Heart right ventricle (tissue), 16 donors: ENCODE results near the gene CACNG4. TPM values are rescaled to one million over a fixed set of nuclear protein-coding genes. Genes with fewer than 3 reads are reported as not detected.

ENCODE experiments used
- ATAC-seq, 8 donors: fragments of 200-7000 bp; cut with Tn5 transposase; one replicate each; pipeline ENCODE4 v1.9.1; 2020; ENCODE audit warnings: mild to moderate bottlenecking in 8 of 8, moderate library complexity in 8 of 8, moderate number of reproducible peaks in 1 of 8
- DNase-seq, 2 donors: peaks; one replicate each; pipeline ENCODE4 v3.0.0-alpha.2; 2020
- H3K27ac ChIP-seq, 10 donors: fragments of 200-600 bp; sonication (generic) in 2 of 10; one replicate each; pipeline versions ENCODE4 v1.5.0 to v1.8.0; 2020 to 2022; ENCODE audit warnings: mild to moderate bottlenecking in 3 of 10
- H3K27me3 ChIP-seq, 7 donors: fragments of 200-600 bp; one replicate each; pipeline ENCODE4 v1.8.0; 2021 to 2022; ENCODE audit warnings: mild to moderate bottlenecking in 2 of 7
- H3K36me3 ChIP-seq, 9 donors: fragments of 200-600 bp; sonication (generic) in 1 of 9; one replicate each; pipeline versions ENCODE4 v1.5.0 to v1.8.0; 2020 to 2022; ENCODE audit warnings: mild to moderate bottlenecking in 2 of 9
- H3K4me1 ChIP-seq, 9 donors: fragments of 200-600 bp; sonication (generic) in 1 of 9; one replicate each; pipeline versions ENCODE4 v1.5.0 to v1.8.0; 2020 to 2022; ENCODE audit warnings: mild to moderate bottlenecking in 4 of 9
- H3K4me3 ChIP-seq, 10 donors: fragments of 200-600 bp; sonication (generic) in 2 of 10; one replicate each; pipeline versions ENCODE4 v1.5.0 to v1.8.0; 2020 to 2022; ENCODE audit warnings: mild to moderate bottlenecking in 7 of 10, moderate library complexity in 2 of 10
- H3K9me3 ChIP-seq, 11 donors: fragments of 200-600 bp in 10 of 11; sonication (generic) in 2 of 11; one replicate each; pipeline versions ENCODE4 v1.5.0 to v1.8.0; 2013 to 2022; ENCODE audit warnings: mild to moderate bottlenecking in 2 of 11, control low read depth in 1 of 11, moderate library complexity in 1 of 11
- CTCF ChIP-seq, 9 donors: fragments of 200-600 bp; sonication (generic) in 2 of 9; IDR thresholded peaks; one replicate each; pipeline versions ENCODE4 v1.5.0 to v1.8.0; 2021 to 2022; ENCODE audit warnings: antibody characterized with exemption in 9 of 9, mild to moderate bottlenecking in 5 of 9, moderate library complexity in 1 of 9
- WGBS, 2 donors: extraction: QIAGEN DNeasy Blood & Tissue Kit; methylation state at CpG; one replicate each; pipeline ENCODE4 v1.1.7; 2013; ENCODE audit warnings: inconsistent platforms in 1 of 2; 5-methylcytosine and 5-hydroxymethylcytosine counted together
- intact Hi-C, 10 donors: fragments of 100-400 bp; cut with DNase I; formaldehyde crosslinking; loops; one replicate each; pipeline versions ENCODE4 v1.11.1 to v1.14.2; 2022
- polyA plus RNA-seq, 2 donors: library from polyadenylated mRNA; stranded (reverse); fragments of 200-250 nt; gene quantifications; one replicate each; pipeline ENCODE4 v1.2.3, GENCODE V29; 2013
- total RNA-seq, 10 donors: library from RNA; stranded (reverse); fragmentation: NEBNext Ultra II Directional in 3 of 10; extraction: Animal tissue kit (Norgen Biotek cat#: 25700) in 3 of 10; gene quantifications; one replicate each; pipeline versions ENCODE4 v1.2.1 to v1.2.4, GENCODE V29; 2021 to 2023
- donor health status: Arrhythmogenic right ventricular cardiomyopathy.
- donor health status: ischemic (EF 13 %, LVEDD 7.1; RV severe dilation, severe dysfunction).
- donor health status: healthy with polysubstance abuse.
- donor health status: DM: no; HTN: yes; CAD: no.
- donor health status: DM: no; HTN: no; CAD: no.
- donor health status: ischemic (EF 25% LVEDD 6.9; RV normal size, moderate dysfunction).
- donor health status: ischemic (EF 25% LVEDD 5.7; RV mildly dilated, moderate dysfunction).
- donor health status: healthy.
- donor health status: DM: yes; HTN: yes; CAD: no.
- donor health status: Ischemic cardiomyopathy.
- donor health status: ischemic (EF 35%, LVEDD 5.7; RV mildly dilated, moderate dysfunction).
- donor health status: nonischemic (EF 11% LVEDD 7.7; RV severe dilation, severe dysfunction).
- donor health status: DM: yes; HTN: yes; CAD: no.
- donor health status: PGD.
- donor health status: ischemic (EF 29% LVEDD 5.4; RV normal size, mild dysfunction).
- donor health status: nonischemic (EF 23%, LVEDD 6.1; RV moderate dilation, normal function).

The CACNG4 gene
- total and polyA plus RNA-seq, 12 donors: 0.06 to 0.11 (median 0.07) TPM; not detected in 7

- 83 to 90% methylated on average over 6 of the region's 6 CpGs for WGBS, 2 donors
- no peak overlapping the region for H3K4me3 ChIP-seq
- peaks cover 0 to 14% (median 0%) of the 10 kb centered on the region in 11 donors for H3K9me3 ChIP-seq
- DNase-seq (no peak), ATAC-seq (no peak)
- H3K27ac ChIP-seq: no peak overlapping the region
- H3K36me3 ChIP-seq: no peaks in the 10 kb centered on the region
- H3K4me1 ChIP-seq: no peaks in the 10 kb centered on the region
- peaks cover 0 to 23% (median 0%) of the 10 kb centered on the region in 7 donors for H3K27me3 ChIP-seq
- no peak for TF ChIP-seq CTCF (IDR thresholded peaks at IDR 0.05)
- intact Hi-C loops: no loop called here
Observed at GRCh38 chr17:67008101-67008500, 43.6 kb downstream of the CACNG4 start.

GRCh38 chr17:67011527-67012175, 47.1 kb downstream of the CACNG4 start:
- intact Hi-C loops: no loop called here
- 70 to 77% methylated on average over 9 of the region's 9 CpGs for WGBS, 2 donors
- Histone ChIP-seq H3K9me3 (peaks cover 0 to 14% (median 0%) of the 10 kb centered on the region in 11 donors), H3K4me1 (no peaks in the 10 kb centered on the region), H3K4me3 (no peak overlapping the region), H3K27me3 (peaks cover 0 to 25% (median 4%) of the 10 kb centered on the region in 7 donors), H3K27ac (no peak overlapping the region), H3K36me3 (no peaks in the 10 kb centered on the region)
- no peak for TF ChIP-seq CTCF (IDR thresholded peaks at IDR 0.05)
- DNase-seq (no peak), ATAC-seq (no peak)

- peaks cover 0 to 27% (median 4%) of the 10 kb centered on the region in 7 donors for H3K27me3 ChIP-seq
- H3K9me3 ChIP-seq: peaks cover 0 to 8% (median 0%) of the 10 kb centered on the region in 11 donors
- DNase-seq (no peak), ATAC-seq (no peak)
- H3K36me3 ChIP-seq: no peaks in the 10 kb centered on the region
- TF ChIP-seq CTCF (IDR thresholded peaks at IDR 0.05): no peak
- intact Hi-C loops: no loop called here
- no peaks in the 10 kb centered on the region for H3K4me1 ChIP-seq
- H3K27ac ChIP-seq: no peak overlapping the region
- 84 to 90% methylated on average over 8 of the region's 8 CpGs for WGBS, 2 donors
- no peak overlapping the region for H3K4me3 ChIP-seq
Observed at GRCh38 chr17:67013891-67014290, 49.4 kb downstream of the CACNG4 start.

GRCh38 chr17:67015001-67015400, 50.5 kb downstream of the CACNG4 start:
- no peak for DNase-seq
- Histone ChIP-seq H3K27me3 (peaks cover 0 to 27% (median 4%) of the 10 kb centered on the region in 7 donors), H3K9me3 (no peaks in the 10 kb centered on the region), H3K27ac (no peak overlapping the region), H3K4me3 (no peak overlapping the region), H3K36me3 (no peaks in the 10 kb centered on the region), H3K4me1 (no peaks in the 10 kb centered on the region)
- ATAC-seq: no peak
- no peak for TF ChIP-seq CTCF (IDR thresholded peaks at IDR 0.05)
- WGBS, 2 donors: 72 to 74% methylated on average over 11 of the region's 11 CpGs
- intact Hi-C loops: no loop called here
